Activated naive CD8-positive, alpha-beta T cell treated with anti-CD3 and anti-CD28 coated beads, Interleukin-2, amount 10 ng/mL, durations not matched to agents 7 days and 5 days (primary cell): ENCODE data around the gene LEFTY2. TPM values are rescaled to one million over a fixed set of nuclear protein-coding genes. Genes with fewer than 3 reads are reported as not detected.
"Not testable (repeated sequence)": the region's sequence is repeated elsewhere in the genome, so short reads cannot be mapped to it uniquely, and the experiment has no call there.

Experiments used
- ATAC-seq: fragments of 150-1000 bp; cut with Tn5 transposase; one replicate; pipeline ENCODE4 v1.10.0; 2021; ENCODE audit warnings: low read depth, moderate library complexity
- POLR2A ChIA-PET: fragments of 350-600 bp; sonication (Branson Sonifier 250); formaldehyde crosslinking; loops from one replicate; lab custom pipeline; 2021; ENCODE audit warnings: antibody characterized with exemption; lab: Charles Lee
- DNase-seq: peaks from one replicate; pipeline ENCODE4 v3.0.0; 2021
- H3K27ac Mint-ChIP-seq: one replicate; pipeline ENCODE4 v1.8.0; 2022; ENCODE audit warnings: mild to moderate bottlenecking, mixed read lengths
- H3K27me3 Mint-ChIP-seq: one replicate; pipeline ENCODE4 v1.8.0; 2022; ENCODE audit warnings: mild to moderate bottlenecking, moderate library complexity, mixed read lengths
- H3K36me3 Mint-ChIP-seq: one replicate; pipeline ENCODE4 v1.8.0; 2021; ENCODE audit warnings: mild to moderate bottlenecking, mixed read lengths
- H3K4me1 Mint-ChIP-seq: one replicate; pipeline ENCODE4 v1.8.0; 2021; ENCODE audit warnings: mixed read lengths
- H3K4me3 Mint-ChIP-seq: one replicate; pipeline ENCODE4 v1.8.0; 2022; ENCODE audit warnings: mild to moderate bottlenecking, moderate library complexity, mixed read lengths
- H3K9me3 Mint-ChIP-seq: one replicate; pipeline ENCODE4 v1.8.0; 2021; ENCODE audit warnings: mixed read lengths
- microRNA-seq: library from miRNA; unstranded; fragments of <30 nt; microRNA quantifications from one replicate; pipeline ENCODE4 v1.2.0, GENCODE V29; 2022
- total RNA-seq, 2 experiments: library from RNA; stranded (reverse); gene quantifications; one replicate each; pipeline ENCODE4 v1.2.3, GENCODE V29; 2021

Gene LEFTY2
- total RNA-seq, 2 experiments from 2014 or later: not detected

DNA sequence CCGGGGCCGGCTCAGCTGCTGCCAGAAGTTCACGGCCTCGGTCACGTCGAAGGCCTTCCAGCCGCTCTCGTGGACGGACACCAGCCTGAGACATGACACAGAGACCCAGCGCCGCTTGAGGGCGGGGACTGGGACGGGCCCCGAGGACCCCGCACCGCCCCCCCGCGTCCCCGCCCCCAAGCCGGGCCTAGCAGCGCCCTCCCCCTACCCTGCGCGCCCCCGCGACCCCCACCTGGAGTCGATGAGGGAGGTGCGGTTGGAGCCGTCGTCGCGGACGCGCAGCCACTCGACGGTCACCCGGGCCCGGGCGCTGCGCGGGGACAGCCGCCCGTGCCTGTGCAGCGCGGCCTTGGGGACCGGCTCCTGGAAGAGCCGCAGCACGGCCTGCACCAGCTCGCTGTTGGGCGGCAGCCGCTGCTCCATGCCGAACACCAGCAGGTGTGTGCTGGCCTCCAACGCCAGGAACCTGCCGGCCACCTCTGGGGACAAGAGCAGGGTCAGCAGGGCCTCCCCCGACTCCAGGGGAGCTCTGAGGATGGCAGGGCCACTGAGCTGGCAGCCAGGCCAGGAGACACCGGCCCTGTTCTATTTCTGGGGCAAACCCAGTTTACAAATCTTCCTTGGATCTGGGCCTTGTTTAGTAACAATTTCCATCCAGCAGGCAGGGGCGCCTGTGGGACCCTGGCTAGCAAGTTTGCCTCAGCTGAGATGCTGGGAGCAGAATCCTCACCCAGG lies 53.3 kb downstream of the LEFTY2 start:
- not testable (repeated sequence) for DNase-seq, H3K36me3 Mint-ChIP-seq, H3K4me3 Mint-ChIP-seq, ATAC-seq, H3K27ac Mint-ChIP-seq, H3K27me3 Mint-ChIP-seq, H3K4me1 Mint-ChIP-seq, H3K9me3 Mint-ChIP-seq
- POLR2A ChIA-PET: interaction anchor here (0.5 to 2.1 kb wide), 2 partner anchors 10 to 18 kb away, joined by 4 to 7 read pairs; no protein-coding TSS in a partner anchor

GRCh38 chr1:225887030-225887314 lies 54.0 kb downstream of the LEFTY2 start:
- Mint-ChIP-seq H3K36me3 (no peaks in the 10 kb centered on the region), H3K27me3 (peaks cover 8% of the 10 kb centered on the region), H3K9me3 (no peaks in the 10 kb centered on the region), H3K27ac (no peak overlapping the region), H3K4me1 (peaks cover 8% of the 10 kb centered on the region), H3K4me3 (no peak overlapping the region)
- POLR2A ChIA-PET: interaction anchor here (1.7 kb wide), 1 partner anchor 11 kb away, joined by 4 read pairs; no protein-coding TSS in a partner anchor
- DNase-seq: no peak
- ATAC-seq: no peak

Small RNA genes within 50 kb of the gene (microRNA-seq; reads per million reads assigned to microRNA genes)
- not detected for gene MIR6741

Other genes starting within 250 kb of the LEFTY2 start
- 100 to 1,000 TPM; 209 to 226 TPM for gene SRP9, start 163.4 kb downstream of the LEFTY2 start, total RNA-seq
- 1 to 10 TPM; 2.3 to 2.5 TPM for gene EPHX1, start 131.1 kb downstream of the LEFTY2 start, total RNA-seq
- 100 to 1,000 TPM; 196 to 198 TPM for gene TMEM63A, start 58.8 kb downstream of the LEFTY2 start, total RNA-seq
- gene LEFTY1, start 52.1 kb downstream of the LEFTY2 start, total RNA-seq: under 1 TPM in 1 of 2 experiments, not detected in 1; 0.19 TPM
- gene PYCR2, start 17.0 kb downstream of the LEFTY2 start, total RNA-seq: 100 to 1,000 TPM; 118 to 125 TPM
- 10 to 100 TPM; 17.2 to 18.5 TPM for gene SDE2, start 58.1 kb upstream of the LEFTY2 start, total RNA-seq
- 100 to 1,000 TPM; 454 to 466 TPM for gene H3-3A, start 121.5 kb upstream of the LEFTY2 start, total RNA-seq
- 10 to 100 TPM; 21.0 to 22.6 TPM for gene ACBD3, start 245.5 kb upstream of the LEFTY2 start, total RNA-seq